ENCODE data around the gene MRPL55. TPM values are rescaled to one million over a fixed set of nuclear protein-coding genes. Genes with fewer than 3 reads are reported as not detected.

The MRPL55 gene
- total RNA-seq, 2 donors from 2014 or later = 120 to 136 TPM

DNA sequence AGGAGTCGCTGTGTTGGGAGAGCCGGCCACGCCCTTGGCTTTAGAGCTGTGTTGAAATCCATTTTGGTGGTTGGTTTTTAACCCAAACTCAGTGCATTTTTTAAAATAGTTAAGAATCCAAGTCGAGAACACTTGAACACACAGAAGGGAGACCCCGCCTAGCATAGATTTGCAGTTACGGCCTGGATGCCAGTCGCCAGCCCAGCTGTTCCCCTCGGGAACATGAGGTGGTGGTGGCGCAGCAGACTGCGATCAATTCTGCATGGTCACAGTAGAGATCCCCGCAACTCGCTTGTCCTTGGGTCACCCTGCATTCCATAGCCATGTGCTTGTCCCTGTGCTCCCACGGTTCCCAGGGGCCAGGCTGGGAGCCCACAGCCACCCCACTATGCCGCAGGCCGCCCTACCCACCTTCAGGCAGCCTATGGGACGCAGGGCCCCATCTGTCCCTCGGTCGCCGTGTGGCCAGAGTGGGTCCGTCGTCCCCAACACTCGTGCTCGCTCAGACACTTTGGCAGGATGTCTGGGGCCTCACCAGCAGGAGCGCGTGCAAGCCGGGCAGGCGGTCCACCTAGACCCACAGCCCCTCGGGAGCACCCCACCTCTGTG is 10.7 kb downstream of the MRPL55 start:
- H3K36me3 ChIP-seq = peaks cover 9 to 23% of the 10 kb centered on the region in 2 donors
- no peak overlapping the region for H3K27ac ChIP-seq
- DNase-seq (ENCODE audit: low spot score) = no peak
- intact Hi-C loops (cut with DNase I) = no loop called here
- TF ChIP-seq POLR2AphosphoS5 (IDR thresholded peaks at IDR 0.05) (no peak), POLR2A (IDR thresholded peaks at IDR 0.05) (no peak)
- TF ChIP-seq, protein P1, sequence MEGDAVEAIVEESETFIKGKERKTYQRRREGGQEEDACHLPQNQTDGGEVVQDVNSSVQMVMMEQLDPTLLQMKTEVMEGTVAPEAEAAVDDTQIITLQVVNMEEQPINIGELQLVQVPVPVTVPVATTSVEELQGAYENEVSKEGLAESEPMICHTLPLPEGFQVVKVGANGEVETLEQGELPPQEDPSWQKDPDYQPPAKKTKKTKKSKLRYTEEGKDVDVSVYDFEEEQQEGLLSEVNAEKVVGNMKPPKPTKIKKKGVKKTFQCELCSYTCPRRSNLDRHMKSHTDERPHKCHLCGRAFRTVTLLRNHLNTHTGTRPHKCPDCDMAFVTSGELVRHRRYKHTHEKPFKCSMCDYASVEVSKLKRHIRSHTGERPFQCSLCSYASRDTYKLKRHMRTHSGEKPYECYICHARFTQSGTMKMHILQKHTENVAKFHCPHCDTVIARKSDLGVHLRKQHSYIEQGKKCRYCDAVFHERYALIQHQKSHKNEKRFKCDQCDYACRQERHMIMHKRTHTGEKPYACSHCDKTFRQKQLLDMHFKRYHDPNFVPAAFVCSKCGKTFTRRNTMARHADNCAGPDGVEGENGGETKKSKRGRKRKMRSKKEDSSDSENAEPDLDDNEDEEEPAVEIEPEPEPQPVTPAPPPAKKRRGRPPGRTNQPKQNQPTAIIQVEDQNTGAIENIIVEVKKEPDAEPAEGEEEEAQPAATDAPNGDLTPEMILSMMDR (IDR thresholded peaks at IDR 0.05) = no peak
- H3K4me3 ChIP-seq = no peak overlapping the region
- no peaks in the 10 kb centered on the region for H3K9me3 ChIP-seq
- H3K4me1 ChIP-seq (replicated peaks) = peaks cover 3% of the 10 kb centered on the region
- WGBS = 89% methylated on average over 28 of the region's 28 CpGs
- H3K27me3 ChIP-seq (replicated peaks; ENCODE audit: insufficient read depth) = no peaks in the 10 kb centered on the region

DNA sequence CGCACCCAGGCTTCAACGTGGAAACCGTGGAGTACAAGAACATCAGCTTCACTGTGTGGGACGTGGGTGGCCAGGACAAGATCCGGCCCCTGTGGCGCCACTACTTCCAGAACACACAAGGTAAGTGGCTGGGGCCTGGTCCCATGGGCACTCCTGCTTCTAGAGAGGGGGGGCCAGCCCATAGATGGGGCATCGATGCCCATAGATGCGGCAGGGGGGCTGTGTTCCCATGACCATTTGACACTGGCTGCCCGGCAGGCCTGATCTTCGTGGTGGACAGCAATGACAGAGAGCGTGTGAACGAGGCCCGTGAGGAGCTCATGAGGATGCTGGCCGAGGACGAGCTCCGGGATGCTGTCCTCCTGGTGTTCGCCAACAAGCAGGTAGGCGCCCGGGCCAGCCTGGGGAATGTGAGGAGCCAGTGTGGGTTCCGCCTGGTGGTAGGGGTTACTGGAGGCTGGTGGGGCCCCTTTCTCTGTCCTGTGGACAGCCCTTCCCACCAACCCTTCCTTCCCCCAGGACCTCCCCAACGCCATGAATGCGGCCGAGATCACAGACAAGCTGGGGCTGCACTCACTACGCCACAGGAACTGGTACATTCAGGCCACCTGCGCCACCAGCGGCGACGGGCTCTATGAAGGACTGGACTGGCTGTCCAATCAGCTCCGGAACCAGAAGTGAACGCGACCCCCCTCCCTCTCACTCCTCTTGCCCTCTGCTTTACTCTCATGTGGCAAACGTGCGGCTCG is 11.6 kb downstream of the MRPL55 start:
- Histone ChIP-seq H3K27me3 (replicated peaks; ENCODE audit: insufficient read depth) (no peaks in the 10 kb centered on the region), H3K27ac (no peak overlapping the region), H3K4me1 (replicated peaks) (peaks cover 8% of the 10 kb centered on the region), H3K4me3 (no peak overlapping the region), H3K9me3 (no peaks in the 10 kb centered on the region), H3K36me3 (peaks cover 9 to 23% of the 10 kb centered on the region in 2 donors)
- intact Hi-C loops (cut with DNase I) = no loop called here
- 87% methylated on average over 33 of the region's 34 CpGs for WGBS
- no peak for DNase-seq (ENCODE audit: low spot score)
- TF ChIP-seq POLR2AphosphoS5 (IDR thresholded peaks at IDR 0.05) (no peak), POLR2A (IDR thresholded peaks at IDR 0.05) (no peak)
- TF ChIP-seq, protein P1 (IDR thresholded peaks at IDR 0.05) = no peak

DNA sequence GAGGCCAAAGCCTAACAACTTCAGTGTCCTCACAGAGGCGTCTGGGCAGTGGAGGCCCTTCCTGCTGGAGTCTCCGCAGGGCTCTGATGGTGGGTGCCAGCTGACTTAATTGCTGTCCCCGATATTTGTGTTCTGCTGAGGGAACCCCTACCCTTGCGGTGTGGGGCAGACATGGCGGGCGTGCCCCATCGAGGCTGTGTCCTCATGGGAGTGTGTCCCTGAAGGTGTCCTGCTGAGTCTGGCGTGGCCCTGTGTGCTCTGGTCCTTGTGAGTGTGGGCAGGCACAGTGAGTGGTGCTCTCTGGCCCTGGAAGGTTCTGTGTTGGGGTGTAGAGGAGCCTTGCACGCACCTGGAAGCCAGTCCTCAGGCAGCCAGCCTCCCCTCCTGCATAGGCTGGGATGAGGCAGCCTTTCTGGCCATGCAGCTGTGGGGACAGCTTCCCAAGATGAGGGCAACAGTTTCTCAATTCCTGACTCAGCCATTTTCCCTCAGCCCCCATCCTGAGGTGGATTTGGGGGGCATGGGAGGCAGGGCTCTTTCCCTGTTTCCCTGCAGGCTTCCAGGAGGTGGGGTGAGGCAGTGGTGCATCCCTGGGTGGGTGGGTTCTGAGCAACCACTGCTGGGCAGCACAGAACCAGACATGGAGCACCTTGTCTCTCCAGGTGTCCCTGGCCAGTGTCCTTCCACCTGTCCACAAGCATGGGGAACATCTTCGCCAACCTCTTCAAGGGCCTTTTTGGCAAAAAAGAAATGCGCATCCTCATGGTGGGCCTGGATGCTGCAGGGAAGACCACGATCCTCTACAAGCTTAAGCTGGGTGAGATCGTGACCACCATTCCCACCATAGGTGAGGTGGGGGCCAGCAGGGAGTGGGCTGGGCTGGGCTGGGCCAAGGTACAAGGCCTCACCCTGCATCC is 12.4 kb downstream of the MRPL55 start:
- H3K36me3 ChIP-seq = peaks cover 9 to 23% of the 10 kb centered on the region in 2 donors
- peaks cover 6% of the 10 kb centered on the region for H3K4me1 ChIP-seq (replicated peaks)
- no peaks in the 10 kb centered on the region for H3K9me3 ChIP-seq
- H3K27me3 ChIP-seq (replicated peaks; ENCODE audit: insufficient read depth) = no peaks in the 10 kb centered on the region
- no peak overlapping the region for H3K27ac ChIP-seq
- DNase-seq (ENCODE audit: low spot score) = no peak
- TF ChIP-seq, protein P1 (IDR thresholded peaks at IDR 0.05) = no peak
- no peak for TF ChIP-seq POLR2AphosphoS5 (IDR thresholded peaks at IDR 0.05)
- intact Hi-C loops (cut with DNase I) = no loop called here
- WGBS = 91% methylated on average over 13 of the region's 13 CpGs
- no peak overlapping the region for H3K4me3 ChIP-seq

DNA sequence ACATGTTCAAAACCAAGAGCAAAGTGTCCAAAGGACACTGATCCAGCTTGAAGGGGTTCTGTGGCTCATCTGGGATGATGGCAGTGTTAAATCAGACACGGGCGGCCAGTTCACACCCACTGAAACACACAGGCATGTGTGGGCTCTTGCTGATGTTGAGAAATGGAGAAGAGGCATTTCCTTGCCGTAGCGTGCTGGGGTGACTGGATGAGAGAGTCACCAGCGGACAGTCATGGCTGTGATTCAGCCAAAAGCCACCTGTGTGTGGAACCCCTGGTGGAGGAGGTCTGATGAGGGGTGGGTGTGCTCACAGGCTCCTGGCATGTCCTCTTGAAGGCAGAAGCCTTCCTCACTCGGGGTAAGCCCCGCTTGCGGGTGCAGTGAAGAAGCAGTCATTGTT is 13.2 kb downstream of the MRPL55 start:
- Histone ChIP-seq H3K4me3 (no peak overlapping the region), H3K9me3 (no peaks in the 10 kb centered on the region), H3K27ac (no peak overlapping the region), H3K27me3 (replicated peaks; ENCODE audit: insufficient read depth) (no peaks in the 10 kb centered on the region), H3K36me3 (peaks cover 9 to 23% of the 10 kb centered on the region in 2 donors), H3K4me1 (replicated peaks) (peaks cover 8% of the 10 kb centered on the region)
- WGBS = 90% methylated on average over 8 of the region's 8 CpGs
- no peak for DNase-seq (ENCODE audit: low spot score)
- no peak for TF ChIP-seq POLR2A (IDR thresholded peaks at IDR 0.05)
- TF ChIP-seq, protein P1 (IDR thresholded peaks at IDR 0.05) = no peak
- TF ChIP-seq POLR2AphosphoS5 (IDR thresholded peaks at IDR 0.05) = no peak
- intact Hi-C loops (cut with DNase I) = no loop called here

All from prostate gland (tissue), 2 donors.